ENCODE results near the gene PROC. TPM values are rescaled to one million over a fixed set of nuclear protein-coding genes. Genes with fewer than 3 reads are reported as not detected.

PROC gene
- total RNA-seq, 3 donors from 2014 or later, result not detected

DNA sequence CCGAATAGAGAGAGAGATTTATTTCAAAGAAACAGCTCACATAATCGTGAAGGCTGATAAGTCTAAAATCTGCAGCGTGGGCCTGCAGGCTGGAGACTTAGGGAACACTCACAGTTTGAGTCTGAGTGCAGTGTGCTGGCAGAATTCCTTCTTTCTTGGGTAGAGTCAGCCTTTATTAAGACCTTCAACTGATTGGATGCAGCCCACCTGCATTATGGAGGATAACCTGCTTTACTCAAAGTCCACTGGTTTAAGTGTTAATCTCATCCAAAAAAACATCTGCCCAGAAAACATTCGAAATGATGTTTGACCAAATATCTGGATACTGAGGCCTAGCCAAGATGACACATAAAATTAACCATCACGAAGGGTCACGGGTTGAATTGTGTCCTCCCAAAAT is 16.3 kb downstream of the PROC start:
- peak in 1 of 2 donors; percentile 8 for DNase-seq (ENCODE audit: low spot score in 2 of 2)
- TF ChIP-seq, protein P1, sequence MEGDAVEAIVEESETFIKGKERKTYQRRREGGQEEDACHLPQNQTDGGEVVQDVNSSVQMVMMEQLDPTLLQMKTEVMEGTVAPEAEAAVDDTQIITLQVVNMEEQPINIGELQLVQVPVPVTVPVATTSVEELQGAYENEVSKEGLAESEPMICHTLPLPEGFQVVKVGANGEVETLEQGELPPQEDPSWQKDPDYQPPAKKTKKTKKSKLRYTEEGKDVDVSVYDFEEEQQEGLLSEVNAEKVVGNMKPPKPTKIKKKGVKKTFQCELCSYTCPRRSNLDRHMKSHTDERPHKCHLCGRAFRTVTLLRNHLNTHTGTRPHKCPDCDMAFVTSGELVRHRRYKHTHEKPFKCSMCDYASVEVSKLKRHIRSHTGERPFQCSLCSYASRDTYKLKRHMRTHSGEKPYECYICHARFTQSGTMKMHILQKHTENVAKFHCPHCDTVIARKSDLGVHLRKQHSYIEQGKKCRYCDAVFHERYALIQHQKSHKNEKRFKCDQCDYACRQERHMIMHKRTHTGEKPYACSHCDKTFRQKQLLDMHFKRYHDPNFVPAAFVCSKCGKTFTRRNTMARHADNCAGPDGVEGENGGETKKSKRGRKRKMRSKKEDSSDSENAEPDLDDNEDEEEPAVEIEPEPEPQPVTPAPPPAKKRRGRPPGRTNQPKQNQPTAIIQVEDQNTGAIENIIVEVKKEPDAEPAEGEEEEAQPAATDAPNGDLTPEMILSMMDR (IDR thresholded peaks at IDR 0.05), result no peak
- TF ChIP-seq POLR2A (IDR thresholded peaks at IDR 0.05) (no peak), POLR2AphosphoS5 (IDR thresholded peaks at IDR 0.05) (no peak)
- Histone ChIP-seq H3K4me1 (no peaks in the 10 kb centered on the region), H3K4me3 (no peak overlapping the region), H3K9me3 (peaks cover 0 to under 1% of the 10 kb centered on the region in 2 donors), H3K27me3 (no peaks in the 10 kb centered on the region), H3K27ac (no peak overlapping the region), H3K36me3 (no peaks in the 10 kb centered on the region)
- intact Hi-C loops (cut with DNase I; ENCODE audit: low total_unique reads), result no loop called here

DNA sequence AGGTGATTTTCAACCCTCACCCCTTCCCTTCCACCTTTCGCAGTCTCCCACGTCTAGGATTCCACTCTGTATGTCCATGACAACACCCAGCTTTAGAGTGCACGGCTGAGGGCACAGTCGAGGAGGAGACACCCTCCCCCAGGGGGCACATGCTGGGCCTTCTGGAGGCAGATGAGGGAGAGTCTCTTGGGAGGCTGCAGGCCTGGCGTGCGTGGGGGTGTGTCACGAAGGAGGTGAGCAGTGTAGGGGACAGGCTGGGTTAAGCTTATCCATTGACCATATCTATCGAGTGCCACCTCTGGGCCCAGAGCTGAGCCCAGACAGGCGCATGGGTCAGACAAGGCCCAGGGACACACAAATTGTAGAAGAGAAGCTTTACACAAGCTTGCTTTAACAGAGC is 18.8 kb downstream of the PROC start:
- no peak for DNase-seq (ENCODE audit: low spot score in 2 of 2)
- no peaks in the 10 kb centered on the region for H3K4me1 ChIP-seq
- intact Hi-C loops (cut with DNase I; ENCODE audit: low total_unique reads), result no loop called here
- no peak overlapping the region for H3K27ac ChIP-seq
- H3K4me3 ChIP-seq, result no peak overlapping the region
- peaks cover 0 to 12% of the 10 kb centered on the region in 2 donors for H3K9me3 ChIP-seq
- TF ChIP-seq POLR2A (IDR thresholded peaks at IDR 0.05) (no peak), POLR2AphosphoS5 (IDR thresholded peaks at IDR 0.05) (no peak)
- TF ChIP-seq, protein P1 (IDR thresholded peaks at IDR 0.05), result no peak
- H3K27me3 ChIP-seq, result no peaks in the 10 kb centered on the region
- H3K36me3 ChIP-seq, result no peaks in the 10 kb centered on the region

DNA sequence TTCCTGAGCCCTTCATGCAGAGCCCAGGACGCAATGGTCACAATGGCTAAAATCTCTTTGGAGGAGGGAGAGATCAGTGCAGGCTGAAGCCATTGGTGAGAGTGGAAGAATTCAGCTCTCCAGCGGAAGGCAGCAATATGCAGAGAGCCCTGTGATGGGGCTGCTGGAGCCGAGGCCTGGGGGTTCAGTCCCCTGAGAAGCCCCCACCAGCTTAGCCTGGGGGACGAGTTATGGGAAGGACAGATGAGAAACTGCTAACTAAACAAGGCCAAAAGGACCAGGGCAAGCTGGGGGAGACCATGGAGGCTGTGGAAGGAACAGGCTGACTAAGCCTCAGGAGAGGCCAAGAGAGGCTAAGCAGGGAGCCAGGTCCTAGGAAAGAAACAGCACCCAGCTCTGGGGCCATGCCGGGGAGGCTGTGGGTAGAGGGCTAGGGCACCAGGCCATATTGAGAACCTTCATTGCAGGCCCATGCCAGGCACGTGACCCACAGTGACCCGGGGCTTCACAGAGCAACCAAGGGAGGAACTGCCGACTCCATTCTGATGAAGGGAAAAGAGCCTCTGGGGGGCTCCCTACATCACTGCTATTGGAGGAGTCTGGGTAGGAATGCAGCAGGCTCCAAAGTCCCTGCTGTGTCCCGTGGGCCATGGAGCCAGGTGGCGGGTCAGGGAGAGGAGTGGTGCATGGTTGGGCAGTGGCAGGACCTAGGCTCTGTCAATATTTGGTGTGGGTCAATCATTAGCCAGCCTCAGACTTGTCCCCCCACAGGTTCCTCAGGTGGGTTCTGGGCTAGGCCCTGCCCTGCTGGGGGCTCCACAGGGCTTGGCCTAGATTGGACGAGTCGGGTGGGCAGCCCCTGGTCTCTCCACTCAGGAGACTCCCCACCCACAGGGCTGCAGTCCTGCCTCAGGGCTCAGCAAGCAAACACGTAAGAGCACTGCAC is 19.8 kb downstream of the PROC start:
- Histone ChIP-seq H3K4me3 (no peak overlapping the region), H3K9me3 (peaks cover 0 to 12% of the 10 kb centered on the region in 2 donors), H3K27ac (no peak overlapping the region), H3K4me1 (no peaks in the 10 kb centered on the region), H3K36me3 (no peaks in the 10 kb centered on the region), H3K27me3 (no peaks in the 10 kb centered on the region)
- DNase-seq (ENCODE audit: low spot score in 2 of 2), result no peak
- intact Hi-C loops (cut with DNase I; ENCODE audit: low total_unique reads), result no loop called here
- TF ChIP-seq POLR2A (IDR thresholded peaks at IDR 0.05) (no peak), POLR2AphosphoS5 (IDR thresholded peaks at IDR 0.05) (no peak)
- TF ChIP-seq, protein P1 (IDR thresholded peaks at IDR 0.05), result no peak

DNA sequence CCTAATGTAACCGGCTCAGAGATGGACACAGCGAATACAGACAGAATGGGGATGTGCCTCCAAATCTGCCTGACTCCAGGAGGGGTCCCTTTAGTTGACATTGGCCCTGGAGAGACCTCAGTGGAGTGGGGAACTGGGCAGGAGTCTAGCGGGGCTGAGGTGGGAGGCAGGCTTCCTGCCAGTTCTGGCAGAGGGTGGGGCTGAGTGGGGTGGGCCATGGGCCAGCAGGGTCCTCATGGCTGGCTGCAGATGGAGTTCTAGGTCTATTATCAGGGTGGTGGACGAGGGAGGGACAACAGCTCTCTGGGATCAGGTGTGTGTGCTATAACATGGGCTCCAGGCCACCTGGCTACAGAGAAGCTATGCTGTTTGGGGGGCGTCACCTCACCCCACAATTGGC is 21.1 kb downstream of the PROC start:
- Histone ChIP-seq H3K27me3 (no peaks in the 10 kb centered on the region), H3K4me3 (no peak overlapping the region), H3K36me3 (no peaks in the 10 kb centered on the region), H3K4me1 (no peaks in the 10 kb centered on the region), H3K27ac (no peak overlapping the region), H3K9me3 (peaks cover 0 to 12% of the 10 kb centered on the region in 2 donors)
- TF ChIP-seq, protein P1 (IDR thresholded peaks at IDR 0.05), result no peak
- TF ChIP-seq POLR2A (IDR thresholded peaks at IDR 0.05), result no peak
- no peak for TF ChIP-seq POLR2AphosphoS5 (IDR thresholded peaks at IDR 0.05)
- DNase-seq (ENCODE audit: low spot score in 2 of 2), result no peak
- intact Hi-C loops (cut with DNase I; ENCODE audit: low total_unique reads), result no loop called here

DNA sequence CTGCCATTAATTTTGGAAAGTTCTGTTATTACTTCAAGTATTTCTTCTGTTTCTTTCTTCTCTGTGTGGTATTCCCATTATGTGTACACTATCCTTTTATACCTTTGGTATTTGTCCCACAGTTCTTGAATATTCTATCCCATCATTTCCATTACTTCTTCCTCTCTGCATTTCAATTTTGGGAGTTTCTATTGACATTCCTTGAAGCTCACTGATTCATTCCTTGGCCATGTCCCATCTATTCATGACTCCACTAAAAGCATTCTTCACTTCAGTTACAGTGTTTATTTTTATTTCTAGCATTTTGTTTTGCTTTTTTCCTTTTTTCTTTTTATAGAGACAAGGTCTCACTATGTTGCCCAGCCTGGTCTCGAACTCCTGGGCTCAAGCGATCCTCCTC is 30.3 kb downstream of the PROC start:
- no peak for DNase-seq (ENCODE audit: low spot score in 2 of 2)
- intact Hi-C loops (cut with DNase I; ENCODE audit: low total_unique reads), result no loop called here
- H3K36me3 ChIP-seq, result no peaks in the 10 kb centered on the region

More for the DNA sequence above, 30.3 kb downstream of the PROC start:
- Histone ChIP-seq H3K4me1 (no peaks in the 10 kb centered on the region), H3K27me3 (no peaks in the 10 kb centered on the region), H3K4me3 (no peak overlapping the region), H3K9me3 (no peaks in the 10 kb centered on the region), H3K27ac (no peak overlapping the region)
- TF ChIP-seq POLR2A (IDR thresholded peaks at IDR 0.05) (no peak), POLR2AphosphoS5 (IDR thresholded peaks at IDR 0.05) (no peak)
- TF ChIP-seq, protein P1 (IDR thresholded peaks at IDR 0.05), result no peak
